IMR-90 (cell line): Measurements from ENCODE around the gene MAN2A2. TPM values are rescaled to one million over a fixed set of nuclear protein-coding genes. Genes with fewer than 3 reads are reported as not detected.

Experiments
- ATAC-seq: fragments of 200-7000 bp; cut with Tn5 transposase; 2 replicates; pipeline ENCODE4 v1.9.1; 2020; ENCODE audit warnings: low read depth, mild to moderate bottlenecking, moderate library complexity
- BruUV-seq: library from RNA; stranded (reverse); fragments of 400-500 nt; replicated peaks from 2 replicates; lab custom pipeline; 2021; lab: Mats Ljungman, UMichigan
- CTCF ChIA-PET: fragments of 300-600 bp; formaldehyde crosslinking; extraction: SDS; loops from one replicate; lab custom pipeline; 2021; ENCODE audit warnings: antibody characterized with exemption; lab: Yijun Ruan, JAX
- POLR2A ChIA-PET: fragments of 300-600 bp; sonication (Branson Sonifier 250); formaldehyde crosslinking; loops from one replicate; lab custom pipeline; 2022; ENCODE audit warnings: antibody characterized with exemption; ENCODE audit not compliant: unreplicated experiment; lab: Charles Lee
- DNase-seq: peaks from one replicate; pipeline ENCODE4 v3.0.0; 2013
- H2AFZ ChIP-seq: replicated peaks from 2 replicates; pipeline ENCODE3; 2013; ENCODE audit warnings: low read length, mild to moderate bottlenecking; ENCODE audit not compliant: poor library complexity
- H2AK5ac ChIP-seq: 2 replicates; pipeline ENCODE4 v1.6.1; 2013; ENCODE audit warnings: low read depth, low read length, inconsistent platforms
- H2AK9ac ChIP-seq: replicated peaks from 2 replicates; pipeline ENCODE3; 2013; ENCODE audit warnings: mild to moderate bottlenecking, low read depth, low read length, moderate library complexity; ENCODE audit not compliant: poor library complexity
- H2BK120ac ChIP-seq: 2 replicates; pipeline ENCODE4 v1.6.1; 2013; ENCODE audit warnings: low read depth, low read length, inconsistent platforms
- H2BK15ac ChIP-seq: 3 replicates; pipeline ENCODE4 v1.6.1; 2013; ENCODE audit warnings: low read depth, low read length, inconsistent platforms
- H2BK20ac ChIP-seq: 2 replicates; pipeline ENCODE4 v1.6.1; 2013; ENCODE audit warnings: low read depth, mild to moderate bottlenecking, inconsistent platforms, low read length, moderate library complexity
- H2BK5ac ChIP-seq: 2 replicates; pipeline ENCODE4 v1.6.1; 2013; ENCODE audit warnings: mild to moderate bottlenecking, low read depth, low read length, inconsistent platforms; ENCODE audit not compliant: poor library complexity, severe bottlenecking
- H3K14ac ChIP-seq: replicated peaks from 2 replicates; pipeline ENCODE4 v1.6.1; 2013; ENCODE audit warnings: low read depth, low read length, inconsistent platforms
- H3K18ac ChIP-seq: 2 replicates; pipeline ENCODE4 v1.6.1; 2013; ENCODE audit warnings: low read depth, low read length, control low read depth
- H3K23ac ChIP-seq: 2 replicates; pipeline ENCODE4 v1.6.1; 2013; ENCODE audit warnings: low read depth, low read length, inconsistent platforms
- H3K27ac ChIP-seq: 2 replicates; pipeline ENCODE4 v1.5.1; 2013; ENCODE audit warnings: mild to moderate bottlenecking, control low read depth, low read length; ENCODE audit not compliant: insufficient read depth
- H3K27me3 ChIP-seq: 2 replicates; pipeline ENCODE4 v1.6.1; 2013; ENCODE audit warnings: low read length; ENCODE audit not compliant: control insufficient read depth, insufficient read depth
- H3K36me3 ChIP-seq: 2 replicates; pipeline ENCODE4 v1.6.1; 2013; ENCODE audit warnings: low read length, mixed read lengths; ENCODE audit not compliant: control insufficient read depth, insufficient read depth
- H3K4ac ChIP-seq: 2 replicates; pipeline ENCODE4 v1.6.1; 2013; ENCODE audit warnings: low read depth, low read length, inconsistent platforms
- H3K4me1 ChIP-seq: 2 replicates; pipeline ENCODE4 v1.6.1; 2013; ENCODE audit warnings: low read length, mixed read lengths; ENCODE audit not compliant: control insufficient read depth, insufficient read depth
- H3K4me2 ChIP-seq: 2 replicates; pipeline ENCODE4 v1.6.1; 2013; ENCODE audit warnings: low read depth, mild to moderate bottlenecking, control low read depth, low read length, moderate library complexity
- H3K4me3 ChIP-seq: 2 replicates; pipeline ENCODE4 v1.5.1; 2013; ENCODE audit warnings: low read depth, mild to moderate bottlenecking, control low read depth, low read length, moderate library complexity; ENCODE audit not compliant: insufficient read depth
- H3K56ac ChIP-seq: 2 replicates; pipeline ENCODE4 v1.6.1; 2013; ENCODE audit warnings: low read length, inconsistent platforms; ENCODE audit not compliant: insufficient read depth; ENCODE audit errors: extremely low read depth
- H3K79me1 ChIP-seq, 2 experiments: 2 replicates each; pipeline ENCODE4 v1.6.1; 2013; ENCODE audit warnings: low read length in 2 of 2, inconsistent platforms in 1 of 2, low read depth in 1 of 2
- H3K9ac ChIP-seq: 2 replicates; pipeline ENCODE4 v1.6.1; 2013; ENCODE audit warnings: low read depth, low read length, control low read depth
- H3K9me1 ChIP-seq: 2 replicates; pipeline ENCODE4 v1.6.1; 2013; ENCODE audit warnings: low read length, inconsistent platforms; ENCODE audit not compliant: insufficient read depth
- H3K9me3 ChIP-seq: 2 replicates; pipeline ENCODE4 v1.6.1; 2013; ENCODE audit warnings: low read length; ENCODE audit not compliant: control insufficient read depth, insufficient read depth
- H4K20me1 ChIP-seq: 2 replicates; pipeline ENCODE4 v1.6.1; 2013; ENCODE audit warnings: low read length, inconsistent platforms; ENCODE audit not compliant: insufficient read depth
- H4K5ac ChIP-seq: 2 replicates; pipeline ENCODE4 v1.6.1; 2013; ENCODE audit warnings: mild to moderate bottlenecking, low read depth, low read length, control low read depth
- H4K8ac ChIP-seq, 2 experiments: 2 replicates each; pipeline ENCODE4 v1.6.1; 2013; ENCODE audit warnings: low read depth in 2 of 2, low read length in 2 of 2, control low read depth in 1 of 2, inconsistent platforms in 1 of 2
- H4K91ac ChIP-seq: 2 replicates; pipeline ENCODE4 v1.6.1; 2013; ENCODE audit warnings: low read depth, low read length, inconsistent platforms; ENCODE audit not compliant: insufficient read depth
- BHLHE40 ChIP-seq: fragments of 150-350 bp; IDR thresholded peaks from 2 replicates; pipeline ENCODE4 v1.6.1; 2016; ENCODE audit warnings: mild to moderate bottlenecking, low read depth, low read length
- CEBPB ChIP-seq: IDR thresholded peaks from 2 replicates; pipeline ENCODE4 v1.6.1; 2012; ENCODE audit warnings: low read depth, low read length, improper control_type of control experiment
- CHD1 ChIP-seq: IDR thresholded peaks from 2 replicates; pipeline ENCODE4 v1.6.1; 2012; ENCODE audit warnings: low read depth, low read length, improper control_type of control experiment
- CTCF ChIP-seq: conservative IDR thresholded peaks from 2 replicates; pipeline ENCODE4 v1.5.1; 2012; ENCODE audit warnings: mild to moderate bottlenecking, low read depth, low read length, improper control_type of control experiment
- ELK1 ChIP-seq: fragments of 150-350 bp; IDR thresholded peaks from 2 replicates; pipeline ENCODE4 v1.6.1; 2016; ENCODE audit warnings: low read depth, mild to moderate bottlenecking, low read length, moderate library complexity, borderline replicate concordance
- FOS ChIP-seq: fragments of 150-350 bp; IDR thresholded peaks from 2 replicates; pipeline ENCODE4 v1.6.1; 2016; ENCODE audit warnings: low read depth, low read length
- MAFK ChIP-seq: IDR thresholded peaks from 2 replicates; pipeline ENCODE4 v1.6.1; 2012; ENCODE audit warnings: low read depth, low read length, improper control_type of control experiment
- MAZ ChIP-seq: IDR thresholded peaks from 2 replicates; pipeline ENCODE4 v1.6.1; 2012; ENCODE audit warnings: low read depth, mild to moderate bottlenecking, low read length, improper control_type of control experiment, moderate library complexity, borderline replicate concordance
- MXI1 ChIP-seq: IDR thresholded peaks from 2 replicates; pipeline ENCODE4 v1.6.1; 2012; ENCODE audit warnings: low read depth, mild to moderate bottlenecking, low read length, moderate library complexity, borderline replicate concordance
- POLR2A ChIP-seq: IDR thresholded peaks from 2 replicates; pipeline ENCODE4 v1.6.1; 2012; ENCODE audit warnings: mild to moderate bottlenecking, low read depth, low read length
- RAD21 ChIP-seq: IDR thresholded peaks from 2 replicates; pipeline ENCODE4 v1.6.1; 2012; ENCODE audit warnings: low read length, improper control_type of control experiment
- RCOR1 ChIP-seq: IDR thresholded peaks from 2 replicates; pipeline ENCODE4 v1.6.1; 2012; ENCODE audit warnings: mild to moderate bottlenecking, low read length, improper control_type of control experiment; ENCODE audit not compliant: insufficient replicate concordance
- RFX5 ChIP-seq: IDR thresholded peaks from 2 replicates; pipeline ENCODE4 v1.8.0; 2012; ENCODE audit warnings: low read depth, mild to moderate bottlenecking, low read length, moderate library complexity
- SMC3 ChIP-seq: fragments of 150-350 bp; IDR thresholded peaks from 2 replicates; pipeline ENCODE4 v1.6.1; 2016; ENCODE audit warnings: low read depth, mild to moderate bottlenecking, antibody characterized with exemption, low read length, moderate library complexity
- whole genome bisulfite sequencing, 2 experiments: methylation state at CpG; one replicate each; pipeline versions ENCODE4 v1.1.5 to v1.1.7; 2013; ENCODE audit warnings: missing lambda C conversion rate in 2 of 2; ENCODE audit not compliant: insufficient read length in 1 of 2; ENCODE audit errors: extremely low coverage in 2 of 2; 5-methylcytosine and 5-hydroxymethylcytosine counted together
- dilution Hi-C: fragments of 300-500 bp; cut with HindIII; formaldehyde crosslinking; loops from one replicate; pipeline ENCODE4 v1.14.3; 2018; ENCODE audit warnings: low sequenced_read_pairs; ENCODE audit not compliant: unreplicated experiment
- in situ Hi-C: fragments of 300-500 bp; cut with MboI; formaldehyde crosslinking; loops from 3 replicates; pipeline ENCODE4 v1.14.3; 2019; ENCODE audit warnings: low sequenced_read_pairs, inconsistent platforms, mixed read lengths
- intact Hi-C: fragments of 100-400 bp; cut with micrococcal nuclease; formaldehyde crosslinking; loops from 2 replicates; pipeline ENCODE4 v1.10.0; 2022
- polyA plus RNA-seq, 3 experiments: library from polyadenylated mRNA; depleted of rRNA; stranded (reverse); fragments of >200 nt; gene quantifications; 2 replicates each; pipeline ENCODE4 v1.2.3, GENCODE V29; 2012; ENCODE audit warnings: low replicate concordance in 1 of 3
- total RNA-seq: library from RNA; depleted of rRNA; stranded (reverse); fragments of >200 nt; gene quantifications from 2 replicates; pipeline ENCODE4 v1.2.3, GENCODE V29; 2012

MAN2A2 gene
- total and polyA plus RNA-seq, 2 of the 4 experiments (the other 2 are of a cell fraction): 3.4 to 52.5 TPM

GRCh38 chr15:90884719-90885431 lies 18.2 kb upstream of the MAN2A2 start:
- WGBS, 2 experiments: 66% methylated on average over 7 of the region's 16 CpGs; no CpG with 5 or more reads in 1 of the 2 experiments
- H2BK15ac ChIP-seq: no peak overlapping the region
- POLR2A ChIA-PET: interaction anchor here (0.7 kb wide), 1 partner anchor 45 kb away, joined by 8 read pairs; no protein-coding TSS in a partner anchor
- H3K4me1 ChIP-seq: peaks cover 16% of the 10 kb centered on the region
- intact Hi-C loops (loop anchor here (5.0 kb wide), 3 partner anchors 168 to 393 kb away; partner anchors contain the start of gene BLM), in situ Hi-C loops (loop anchor here (5.0 to 25.0 kb wide), 3 partner anchors 243 to 573 kb away; no protein-coding TSS in a partner anchor), dilution Hi-C loops (no loop called here)
- BruUV-seq: no TSS peak
- no peaks in the 10 kb centered on the region for H3K9me3 ChIP-seq
- H2AFZ ChIP-seq: peak overlapping the region; percentile 98
- peak overlapping the region; percentile 83 for H3K23ac ChIP-seq
- H3K27me3 ChIP-seq: no peaks in the 10 kb centered on the region
- peak overlapping the region; percentile 93 to 99 for H4K8ac ChIP-seq
- peak overlapping the region; percentile 78; the same call in 1 of the 2 replicates for H3K14ac ChIP-seq
- peaks cover 22% of the 10 kb centered on the region; the same call in 1 of the 2 replicates for H3K36me3 ChIP-seq
- H3K4ac ChIP-seq: peak overlapping the region; percentile 82
- CTCF ChIA-PET: interaction anchor here (0.7 to 2.7 kb wide), 9 partner anchors 13 to 565 kb away, joined by 3 to 13 read pairs (median 4); partner anchors contain the start of gene BLM
- H3K9ac ChIP-seq: peak overlapping the region; percentile 82
- peak overlapping the region; percentile 85 for H4K5ac ChIP-seq
- no peak for DNase-seq
- peak overlapping the region; percentile 70 for H2AK9ac ChIP-seq
- H2BK20ac ChIP-seq: no peak overlapping the region
- H3K4me2 ChIP-seq: peak overlapping the region; percentile 74
- H4K91ac ChIP-seq: peak overlapping the region; percentile 85
- H2BK120ac ChIP-seq: peak overlapping the region; percentile 6; the same call in 1 of the 2 replicates
- peak overlapping the region; percentile 45; the same call in 1 of the 2 replicates for H3K18ac ChIP-seq
- H3K27ac ChIP-seq: peak overlapping the region; percentile 75
- H2AK5ac ChIP-seq: peak overlapping the region; percentile 91; the same call in 1 of the 2 replicates
- no peaks in the 10 kb centered on the region for H4K20me1 ChIP-seq
- H3K4me3 ChIP-seq: peak overlapping the region; percentile 48
- no peak for ATAC-seq
- no peaks in the 10 kb centered on the region for H3K9me1 ChIP-seq
- H3K79me1 ChIP-seq: peaks cover 9 to 16% of the 10 kb centered on the region in 2 experiments; a peak in 3 of 4 replicates
- no peak overlapping the region; the same call in 1 of the 2 replicates for H3K56ac ChIP-seq
- peak overlapping the region; percentile 21 for H2BK5ac ChIP-seq
- TF ChIP-seq RFX5 (no peak), MAFK (no peak), SMC3 (no peak), RAD21 (no peak), FOS (no peak), MXI1 (no peak), CHD1 (no peak), BHLHE40 (no peak), MAZ (no peak), ELK1 (no peak), RCOR1 (no peak), CEBPB (no peak), POLR2A (no peak), CTCF (no peak)
